ENCODE data around the gene EPHX1. TPM values are rescaled to one million over a fixed set of nuclear protein-coding genes. Genes with fewer than 3 reads are reported as not detected.

EPHX1 gene
- total and polyA plus RNA-seq, 2 of the 8 experiments (the other 6 are each of a cell fraction or from before 2014, with no cell fraction given), result 45.3 to 79.1 TPM

DNA sequence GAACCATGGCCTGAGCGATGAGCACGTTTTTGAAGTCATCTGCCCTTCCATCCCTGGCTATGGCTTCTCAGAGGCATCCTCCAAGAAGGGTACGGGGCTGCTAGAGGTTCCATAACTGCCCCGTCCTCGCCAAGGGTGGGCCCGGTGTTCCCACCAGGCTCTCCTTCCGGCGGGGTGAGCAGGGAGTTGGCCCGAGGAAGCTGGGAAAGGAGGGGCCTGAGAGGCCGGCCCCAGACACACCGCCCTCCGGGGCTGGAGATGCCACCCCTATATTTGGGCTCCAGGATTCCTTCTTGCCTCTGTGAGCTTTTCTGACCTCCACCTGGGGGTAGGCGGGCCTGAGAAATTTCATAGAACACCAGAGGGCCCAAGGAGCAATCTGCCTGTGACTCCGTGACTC, 28.9 kb downstream of the EPHX1 start:
- Histone ChIP-seq H3K79me2 (ENCODE audit: control insufficient read depth in 1 of 2, insufficient read depth in 2 of 2, low read length in 2 of 2) (no peaks in the 10 kb centered on the region), H3K4me1 (replicated peaks in 1 of 4; ENCODE audit: control insufficient read depth in 3 of 4, insufficient read depth in 4 of 4, low read length in 3 of 4) (no peaks in the 10 kb centered on the region), H4K8ac (ENCODE audit: extremely low read depth, insufficient read depth, low read length) (no peak overlapping the region), H4K5ac (ENCODE audit: insufficient read length, low read depth, low read length) (no peak overlapping the region), H2BK20ac (ENCODE audit: low read length) (no peak overlapping the region), H2AFZ (ENCODE audit: low read length) (no peak overlapping the region), H3K27me3 (replicated peaks in 1 of 4; ENCODE audit: control insufficient read depth in 3 of 4, extremely low read depth in 1 of 4, insufficient read depth in 3 of 4, low read length in 3 of 4) (no peaks in the 10 kb centered on the region), H2BK5ac (ENCODE audit: low read depth, low read length) (no peak overlapping the region), H3K4ac (replicated peaks; ENCODE audit: insufficient read length, low read depth, low read length) (no peak overlapping the region), H2BK15ac (ENCODE audit: low read length) (no peak overlapping the region), H2AK5ac (ENCODE audit: low read depth, low read length) (no peak overlapping the region), H4K91ac (replicated peaks; ENCODE audit: insufficient read length, low read length) (no peak overlapping the region), H3K23me2 (ENCODE audit: low read depth, low read length) (no peaks in the 10 kb centered on the region; the same call in 1 of the 2 replicates), H2BK120ac (replicated peaks; ENCODE audit: low read depth, low read length) (no peak overlapping the region), H3K79me1 (ENCODE audit: low read depth, low read length) (0 out of 2 replicates have a peak, but pooled peaks cover 2% of the 10 kb centered on the region), H3K18ac (ENCODE audit: extremely low read depth, low read length) (no peak overlapping the region), H3K14ac (ENCODE audit: insufficient read length) (no peak overlapping the region), H3K9me3 (ENCODE audit: insufficient read depth in 2 of 2, low read depth in 1 of 2, low read length in 1 of 2) (no peaks in the 10 kb centered on the region), H2BK12ac (ENCODE audit: low read depth, low read length) (no peak overlapping the region), H3K23ac (ENCODE audit: insufficient read length) (no peak overlapping the region), H3K4me2 (ENCODE audit: insufficient read depth in 1 of 2, low read depth in 2 of 2, low read length in 2 of 2) (no peak overlapping the region), H3K9ac (replicated peaks in 1 of 4; ENCODE audit: extremely low read depth in 1 of 4, low read depth in 3 of 4, low read length in 3 of 4) (no peak overlapping the region), H3K4me3 (ENCODE audit: extremely low read depth in 1 of 4, insufficient read depth in 2 of 4, low read depth in 3 of 4, low read length in 4 of 4) (no peak overlapping the region), H3K36me3 (ENCODE audit: control insufficient read depth in 2 of 4, insufficient read depth in 4 of 4, low read length in 3 of 4) (peaks cover 0 to 19% (median 4%) of the 10 kb centered on the region in 4 experiments; a peak in 3 of 8 replicates), H4K20me1 (replicated peaks in 1 of 2; ENCODE audit: control insufficient read depth in 1 of 2, insufficient read depth in 2 of 2, low read length in 2 of 2) (peaks cover 0 to 2% of the 10 kb centered on the region in 2 experiments), H3K56ac (replicated peaks; ENCODE audit: insufficient read length, low read depth, low read length) (no peak overlapping the region), H3K27ac (ENCODE audit: low read depth, low read length) (no peak overlapping the region)
- no peak for DNase-seq (ENCODE audit: low read depth in 1 of 2, low spot score in 2 of 2)
- no peak for TF ChIP-seq RBBP5 (IDR thresholded peaks at IDR 0.05; ENCODE audit: borderline replicate concordance, low read depth, low read length)
- TF ChIP-seq HDAC6 (IDR thresholded peaks at IDR 0.05; ENCODE audit: low read depth, low read length), result no peak
- FAIRE-seq, result no peak
- POLR2A ChIA-PET (ENCODE audit: partially characterized antibody), result interaction anchor here (0.5 to 3.5 kb wide), 8 partner anchors 12 to 1385 kb away, joined by 3 to 12 read pairs (median 4); no protein-coding TSS in a partner anchor
- CTCF ChIA-PET (ENCODE audit: partially characterized antibody), result interaction anchor here (0.7 to 2.6 kb wide), 3 partner anchors 12 to 61 kb away, joined by 3 to 11 read pairs (median 7); partner anchors contain the start of gene SRP9
- WGBS, 2 experiments (ENCODE audit: extremely low coverage in 1 of 2, insufficient coverage in 1 of 2, insufficient read length in 1 of 2, insufficient replicate concordance in 2 of 2, low coverage in 1 of 2, low lambda C conversion rate in 2 of 2, missing lambda C conversion rate in 1 of 2), result 95% methylated on average over 14 of the region's 14 CpGs; no CpG with 5 or more reads in 1 of the 2 experiments
